K562 (cell line): ENCODE measurements around the gene SPATA20. TPM values are rescaled to one million over a fixed set of nuclear protein-coding genes. Genes with fewer than 3 reads are reported as not detected.

Experiments
- ETV1 ChIP-seq: fragments of 450-650 bp; conservative IDR thresholded peaks from 2 replicates; pipeline ENCODE4 v1.6.1; 2016; ENCODE audit warnings: missing genetic modification characterization, control low read depth, low read depth, missing compliant biosample characterization
- L3MBTL2 ChIP-seq: fragments of 450-650 bp; IDR thresholded peaks from 2 replicates; pipeline ENCODE4 v1.6.1; 2016; ENCODE audit warnings: mild to moderate bottlenecking, moderate library complexity
- NFATC3 ChIP-seq: fragments of 450-650 bp; IDR thresholded peaks from 2 replicates; pipeline ENCODE4 v1.6.1; 2017; ENCODE audit warnings: mild to moderate bottlenecking
- NONO ChIP-seq, 2 experiments: fragments of 200-400 bp in 1 of 2; fragments of 450-650 bp in 1 of 2; formaldehyde crosslinking in 1 of 2; IDR thresholded peaks; 2 replicates each; pipeline ENCODE4 v1.6.1; 2017; ENCODE audit warnings: low read depth in 2 of 2, mild to moderate bottlenecking in 2 of 2, moderate library complexity in 2 of 2, low read length in 1 of 2
- PCBP1 ChIP-seq: fragments of 200-400 bp; formaldehyde crosslinking; IDR thresholded peaks from 2 replicates; pipeline ENCODE4 v1.6.1; 2018; ENCODE audit warnings: mild to moderate bottlenecking, low read depth, low read length; ENCODE audit not compliant: poor library complexity, severe bottlenecking
- PHB2 ChIP-seq: fragments of 450-650 bp; IDR thresholded peaks from 2 replicates; pipeline ENCODE4 v1.6.1; 2017; ENCODE audit warnings: low read depth
- POLR2AphosphoS2 ChIP-seq: IDR thresholded peaks from 2 replicates; pipeline ENCODE4 v1.6.1; 2012; ENCODE audit warnings: low read length, improper control_type of control experiment
- POLR3A ChIP-seq: IDR thresholded peaks from 2 replicates; pipeline ENCODE4 v1.6.1; 2011; ENCODE audit warnings: borderline replicate concordance, mild to moderate bottlenecking, moderate library complexity; ENCODE audit not compliant: insufficient read length, insufficient read depth; ENCODE audit errors: extremely low read depth
- PTTG1 ChIP-seq: fragments of 450-650 bp; IDR thresholded peaks from 2 replicates; pipeline ENCODE4 v1.6.1; 2016; ENCODE audit warnings: low read depth, mild to moderate bottlenecking, missing genetic modification characterization, missing compliant biosample characterization
- RFX5 ChIP-seq: IDR thresholded peaks from 2 replicates; pipeline ENCODE4 v1.6.1; 2011; ENCODE audit warnings: low read depth, mild to moderate bottlenecking, improper control_type of control experiment, low read length
- RFX7 ChIP-seq: fragments of 250-450 bp; sonication (Bioruptor Pico); IDR thresholded peaks from 2 replicates; pipeline ENCODE4 v1.5.1; 2021; ENCODE audit warnings: mild to moderate bottlenecking
- SAFB2 ChIP-seq: fragments of 200-400 bp; formaldehyde crosslinking; IDR thresholded peaks from 2 replicates; pipeline ENCODE4 v1.6.1; 2018; ENCODE audit warnings: borderline replicate concordance, low read length, low read depth, moderate library complexity; ENCODE audit not compliant: severe bottlenecking
- ZKSCAN1 ChIP-seq: fragments of 150-350 bp; IDR thresholded peaks from 2 replicates; pipeline ENCODE4 v1.6.1; 2016; ENCODE audit warnings: low read depth, low read length
- ZNF134 ChIP-seq: fragments of 250-450 bp; sonication (Bioruptor Pico); conservative IDR thresholded peaks from 2 replicates; pipeline ENCODE4 v1.4.0; 2020
- ZNF318 ChIP-seq, 2 experiments: fragments of 450-650 bp; IDR thresholded peaks; 2 replicates each; pipeline ENCODE4 v1.6.1; 2016; ENCODE audit warnings: mild to moderate bottlenecking in 2 of 2, borderline replicate concordance in 1 of 2, low read depth in 1 of 2, moderate library complexity in 1 of 2
- polyA plus RNA-seq, 8 experiments: library from polyadenylated mRNA; depleted of rRNA in 4 of 8; stranded (reverse) in 5 of 8; unstranded in 3 of 8; fragments of >200 nt; fragmentation: Nextera tagmentation in 2 of 8; fragmentation: Illumina TruSeq in 1 of 8; extraction: Ambion mirVana in 2 of 8; extraction: Trizol in 1 of 8; gene quantifications; 2 replicates each; pipeline versions ENCODE4 v1.2.1 to v1.2.3, GENCODE V29; 2011 to 2014; ENCODE audit warnings: inconsistent platforms in 1 of 8, missing spikeins in 1 of 8
- total RNA-seq, 7 experiments: library from RNA; depleted of rRNA in 6 of 7; stranded (reverse); fragments of >200 nt in 6 of 7; fragmentation: Illumina TruSeq in 2 of 7; extraction: Trizol in 2 of 7; gene quantifications; 2 replicates each; pipeline versions ENCODE4 v1.2.1 to v1.2.3, GENCODE V29; 2011 to 2021; ENCODE audit warnings: low replicate concordance in 1 of 7

SPATA20 gene
- total and polyA plus RNA-seq, 9 of the 15 experiments (the other 6 are each of a cell fraction or from before 2014, with no cell fraction given), result 0.08 to 4.0 (median 1.5) TPM

- no peak for TF ChIP-seq ZNF318 (IDR thresholded peaks at IDR 0.05; ENCODE audit: borderline replicate concordance in 1 of 2, low read depth in 1 of 2)
- peak in 1 of 2 experiments; percentile 51; a peak in 1 of 4 replicates for TF ChIP-seq NONO (IDR thresholded peaks at IDR 0.05; ENCODE audit: low read depth in 2 of 2, low read length in 1 of 2)
- TF ChIP-seq ZKSCAN1, result 0 out of 2 replicates have a peak, but pooled peaks have one; percentile 35
- no peak for TF ChIP-seq RFX5
- TF ChIP-seq POLR3A, result no peak
- TF ChIP-seq NFATC3, result no peak
- no peak for TF ChIP-seq SAFB2
- TF ChIP-seq POLR2AphosphoS2, result no peak
- no peak for TF ChIP-seq L3MBTL2
- TF ChIP-seq PCBP1, result no peak
- TF ChIP-seq ETV1 (tag), result no peak
- no peak for TF ChIP-seq PTTG1 (tag)
- no peak for TF ChIP-seq RFX7
- TF ChIP-seq PHB2, result no peak
- TF ChIP-seq ZNF134, result no peak
Observed at GRCh38 chr17:50547035-50547735, at the start of gene SPATA20 (continued).
